Measurements from ENCODE around the gene RPUSD1. TPM values are rescaled to one million over a fixed set of nuclear protein-coding genes. Genes with fewer than 3 reads are reported as not detected.

RPUSD1 gene
- total RNA-seq, 1 donor from 2014 or later: 35.3 TPM

- Mint-ChIP-seq H3K36me3 (ENCODE audit: low read depth) (no peaks in the 10 kb centered on the region), H3K27ac (no peak overlapping the region), H3K4me1 (peaks cover 6% of the 10 kb centered on the region), H3K27me3 (no peaks in the 10 kb centered on the region), H3K9me3 (no peaks in the 10 kb centered on the region), H3K4me3 (no peak overlapping the region)
- intact Hi-C loops (cut with micrococcal nuclease): no loop called here
- no peak for TF ChIP-seq CTCF (IDR thresholded peaks at IDR 0.05)
- POLR2A ChIA-PET: no interaction called here
- DNase-seq (no peak), ATAC-seq (ENCODE audit: low read depth) (no peak)
- CTCF ChIA-PET: no interaction called here
These were observed 37.7 kb downstream of the RPUSD1 start for GRCh38 chr16:750485-750884.

DNA sequence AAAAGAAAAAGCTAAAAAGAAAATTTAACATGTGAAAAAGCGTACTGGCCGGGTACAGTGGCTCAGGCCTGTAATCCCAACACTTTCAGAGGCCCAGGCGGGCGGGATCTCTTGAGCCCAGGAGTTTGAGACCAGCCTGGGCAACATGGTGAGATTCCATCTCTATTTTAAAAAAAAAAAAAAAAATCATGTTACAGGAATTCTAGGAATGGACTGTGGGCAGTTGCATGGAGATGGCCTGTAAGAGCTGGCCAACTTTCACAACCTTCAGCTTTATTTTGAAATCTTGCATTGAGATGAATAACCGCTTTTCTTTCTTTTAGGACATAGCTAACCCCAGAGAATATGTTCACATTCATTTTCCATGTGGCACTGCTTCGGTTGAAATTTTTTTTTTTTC is 39.2 kb downstream of the RPUSD1 start:
- no peak overlapping the region for H3K27ac Mint-ChIP-seq
- no peak for TF ChIP-seq CTCF (IDR thresholded peaks at IDR 0.05)
- no peaks in the 10 kb centered on the region for H3K36me3 Mint-ChIP-seq (ENCODE audit: low read depth)
- intact Hi-C loops (cut with micrococcal nuclease): no loop called here
- no peaks in the 10 kb centered on the region for H3K27me3 Mint-ChIP-seq
- H3K4me1 Mint-ChIP-seq: no peaks in the 10 kb centered on the region
- ChIA-PET POLR2A (no interaction called here), CTCF (no interaction called here)
- no peaks in the 10 kb centered on the region for H3K9me3 Mint-ChIP-seq
- no peak for ATAC-seq (ENCODE audit: low read depth)
- H3K4me3 Mint-ChIP-seq: no peak overlapping the region
- DNase-seq: no peak

GRCh38 chr16:747978-748746 is 40.0 kb downstream of the RPUSD1 start:
- Mint-ChIP-seq H3K27ac (no peak overlapping the region), H3K4me3 (no peak overlapping the region), H3K9me3 (no peaks in the 10 kb centered on the region), H3K27me3 (no peaks in the 10 kb centered on the region), H3K36me3 (ENCODE audit: low read depth) (no peaks in the 10 kb centered on the region), H3K4me1 (no peaks in the 10 kb centered on the region)
- no peak for TF ChIP-seq CTCF (IDR thresholded peaks at IDR 0.05)
- intact Hi-C loops (cut with micrococcal nuclease): no loop called here
- POLR2A ChIA-PET: no interaction called here
- CTCF ChIA-PET: no interaction called here
- no peak for ATAC-seq (ENCODE audit: low read depth)
- DNase-seq: no peak

- ChIA-PET CTCF (no interaction called here), POLR2A (no interaction called here)
- Mint-ChIP-seq H3K4me3 (no peak overlapping the region), H3K27ac (no peak overlapping the region), H3K36me3 (ENCODE audit: low read depth) (no peaks in the 10 kb centered on the region), H3K4me1 (no peaks in the 10 kb centered on the region), H3K9me3 (no peaks in the 10 kb centered on the region), H3K27me3 (no peaks in the 10 kb centered on the region)
- TF ChIP-seq CTCF (IDR thresholded peaks at IDR 0.05): no peak
- intact Hi-C loops (cut with micrococcal nuclease): no loop called here
- ATAC-seq (ENCODE audit: low read depth): no peak
- DNase-seq: no peak
These were observed 41.5 kb downstream of the RPUSD1 start for GRCh38 chr16:746637-747036.

GRCh38 chr16:745739-746138 is 42.4 kb downstream of the RPUSD1 start:
- Mint-ChIP-seq H3K36me3 (ENCODE audit: low read depth) (no peaks in the 10 kb centered on the region), H3K9me3 (no peaks in the 10 kb centered on the region), H3K27ac (no peak overlapping the region), H3K4me1 (no peaks in the 10 kb centered on the region), H3K4me3 (no peak overlapping the region), H3K27me3 (no peaks in the 10 kb centered on the region)
- no peak for TF ChIP-seq CTCF (IDR thresholded peaks at IDR 0.05)
- ChIA-PET POLR2A (interaction anchor here (0.8 kb wide), 1 partner anchor 170 kb away, joined by 3 read pairs; no protein-coding TSS in a partner anchor), CTCF (no interaction called here)
- DNase-seq: no peak
- ATAC-seq (ENCODE audit: low read depth): no peak
- intact Hi-C loops (cut with micrococcal nuclease): no loop called here

Measured in activated B cell treated with CpG ODN at 0.5 μM for 24 hours (primary cell).